ENCODE results near the gene IL23A.
"Not testable (repeated sequence)": the region's sequence is repeated elsewhere in the genome, so short reads cannot be mapped to it uniquely, and the experiment has no call there.

IL23A gene

GRCh38 chr12:56326126-56326525 is 12.6 kb upstream of the IL23A start:
- DNase-seq (ENCODE audit: low read depth in 2 of 2), result no peak

- no peak for DNase-seq (ENCODE audit: low read depth in 2 of 2)
These were observed 12.2 kb upstream of the IL23A start for GRCh38 chr12:56326533-56326932.

- no peak for DNase-seq (ENCODE audit: low read depth in 2 of 2)
These were observed 7.7 kb upstream of the IL23A start for GRCh38 chr12:56330936-56331490.

- DNase-seq (ENCODE audit: low read depth in 2 of 2), result no peak
These were observed 6.0 kb upstream of the IL23A start for GRCh38 chr12:56332512-56333196.

- no peak for DNase-seq (ENCODE audit: low read depth in 2 of 2)
These were observed 5.4 kb upstream of the IL23A start for GRCh38 chr12:56333197-56333678.

GRCh38 chr12:56333679-56334489 is 4.8 kb upstream of the IL23A start, which contains the start of gene PAN2:
Gene PAN2 (minus strand): TSS chr12:56334000. CDS start chr12:56333094, 906 bp downstream.
- DNase-seq (ENCODE audit: low read depth in 2 of 2), result peak; percentile 91 to 92

- no peak for DNase-seq (ENCODE audit: low read depth in 2 of 2)
These were observed 4.2 kb upstream of the IL23A start for GRCh38 chr12:56334490-56334793.

- not testable (repeated sequence) for DNase-seq (ENCODE audit: low read depth in 2 of 2)
These were observed 3.2 kb upstream of the IL23A start for GRCh38 chr12:56335527-56335926.

- DNase-seq (ENCODE audit: low read depth in 2 of 2), result no peak
These were observed 2.1 kb upstream of the IL23A start for GRCh38 chr12:56336361-56337167.

- DNase-seq (ENCODE audit: low read depth in 2 of 2), result no peak
These were observed 882 bp upstream of the IL23A start for GRCh38 chr12:56337753-56338251.

GRCh38 chr12:56339158-56339422 is 406 bp downstream of the IL23A start:
- no peak for DNase-seq (ENCODE audit: low read depth in 2 of 2)

- no peak for DNase-seq (ENCODE audit: low read depth in 2 of 2)
These were observed 2.9 kb downstream of the IL23A start for GRCh38 chr12:56341616-56342015.

GRCh38 chr12:56342290-56342689 is 3.6 kb downstream of the IL23A start:
- DNase-seq (ENCODE audit: low read depth in 2 of 2), result not testable (repeated sequence)

- DNase-seq (ENCODE audit: low read depth in 2 of 2), result no peak
These were observed 8.0 kb downstream of the IL23A start for GRCh38 chr12:56346675-56347074.

GRCh38 chr12:56347255-56347654 is 8.6 kb downstream of the IL23A start:
- DNase-seq (ENCODE audit: low read depth in 2 of 2), result not testable (repeated sequence)

- no peak for DNase-seq (ENCODE audit: low read depth in 2 of 2)
These were observed 10.1 kb downstream of the IL23A start for GRCh38 chr12:56348776-56349175.

GRCh38 chr12:56350662-56351061 is 12.0 kb downstream of the IL23A start:
- DNase-seq (ENCODE audit: low read depth in 2 of 2), result no peak

GRCh38 chr12:56351325-56351724 is 12.6 kb downstream of the IL23A start:
- DNase-seq (ENCODE audit: low read depth in 2 of 2), result no peak

- no peak for DNase-seq (ENCODE audit: low read depth in 2 of 2)
These were observed 20.3 kb downstream of the IL23A start for GRCh38 chr12:56358836-56359532.

- peak; percentile 99 for DNase-seq (ENCODE audit: low read depth in 2 of 2)
These were observed 21.4 kb downstream of the IL23A start, which contains the start of gene STAT2 for GRCh38 chr12:56359851-56360767. Gene STAT2 (minus strand): TSS chr12:56360107. CDS start chr12:56356571, 3,536 bp downstream.
